Measurements from ENCODE around the gene TMEM217. TPM values are rescaled to one million over a fixed set of nuclear protein-coding genes. Genes with fewer than 3 reads are reported as not detected.

Gene TMEM217
- total RNA-seq, 1 donor from 2014 or later = 8.5 TPM

GRCh38 chr6:37169496-37170272, 88.3 kb downstream of the TMEM217 start, which contains the start of gene PIM1:
Gene PIM1 (plus strand): TSS chr6:37170152. CDS start chr6:37170576, 424 bp downstream.
- DNase-seq (ENCODE audit: low read depth in 2 of 2) = peak; percentile 96 to 98

- DNase-seq (ENCODE audit: low read depth in 2 of 2) = peak; percentile 55 to 86
These were observed 89.0 kb downstream of the TMEM217 start for GRCh38 chr6:37168811-37169495.

DNA sequence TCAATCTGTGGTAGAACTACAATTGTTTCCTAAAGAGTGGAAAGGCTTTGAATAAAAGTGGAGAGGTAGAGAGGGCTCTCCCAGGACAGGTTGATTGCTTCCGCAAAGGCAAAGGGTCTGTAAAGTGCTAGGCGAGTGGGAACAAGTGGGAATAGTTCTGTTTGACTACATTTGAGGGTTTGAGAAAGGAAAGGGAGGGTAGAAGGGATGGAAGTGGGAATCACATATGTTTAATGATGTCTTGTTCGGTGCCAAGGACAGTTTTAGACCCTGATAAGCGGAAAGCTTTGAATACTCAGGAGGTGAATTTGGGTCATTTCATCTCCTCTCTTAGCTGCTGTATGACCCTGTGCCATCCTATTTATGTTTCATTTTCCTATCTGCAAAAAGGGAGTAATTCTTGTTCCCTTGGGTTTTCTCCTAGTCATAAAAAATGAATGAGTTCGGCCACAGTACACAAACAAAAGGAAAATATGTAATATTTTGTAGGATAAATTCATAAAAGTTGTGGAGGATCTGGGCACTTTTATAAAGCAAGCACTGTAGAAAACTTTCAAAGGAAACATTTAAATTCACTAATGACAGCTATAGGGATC, 89.7 kb downstream of the TMEM217 start:
- DNase-seq (ENCODE audit: low read depth in 2 of 2) = no peak

DNA sequence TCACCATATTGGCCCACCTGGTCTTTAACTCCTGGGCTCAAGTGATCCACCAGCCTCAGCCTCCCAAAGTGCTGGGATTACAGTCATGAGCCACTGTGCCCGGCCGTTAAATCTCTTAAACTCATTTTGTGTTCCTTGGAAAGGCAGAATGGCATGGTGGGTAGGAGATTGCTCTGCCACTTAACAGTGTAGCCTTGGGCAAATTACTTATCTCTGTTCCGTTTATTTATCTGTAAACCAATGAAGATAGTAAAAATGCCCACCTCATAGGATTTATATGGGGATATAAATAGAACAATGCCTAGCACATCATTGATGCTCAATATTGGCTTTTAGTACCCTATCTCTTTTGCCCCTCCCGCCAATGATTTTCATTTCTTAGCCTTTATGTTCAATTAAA, 95.2 kb downstream of the TMEM217 start:
- no peak for DNase-seq (ENCODE audit: low read depth in 2 of 2)

Other genes starting within 250 kb of the TMEM217 start
- gene PIM1, start 88.0 kb downstream of the TMEM217 start, total RNA-seq = 0.40 and 0.65 TPM in 2 replicates
- gene TBC1D22B, start 372 bp downstream of the TMEM217 start, total RNA-seq = 5.9 and 9.7 TPM in 2 replicates
- 20.8 and 22.0 TPM in 2 replicates for gene RNF8, start 95.8 kb upstream of the TMEM217 start, total RNA-seq
- gene CMTR1, start 175.1 kb upstream of the TMEM217 start, total RNA-seq = 22.4 and 25.4 TPM in 2 replicates
- 16.8 and 17.5 TPM in 2 replicates for gene CCDC167, start 241.7 kb upstream of the TMEM217 start, total RNA-seq